K562 (cell line): ENCODE results near the gene SF3B1. TPM values are rescaled to one million over a fixed set of nuclear protein-coding genes. Genes with fewer than 3 reads are reported as not detected.

Experiments
- BCL6 ChIP-seq: fragments of 250-450 bp; sonication (Bioruptor Pico); IDR thresholded peaks from 2 replicates; pipeline ENCODE4 v1.4.0; 2020
- HNRNPH1 ChIP-seq: fragments of 200-400 bp; formaldehyde crosslinking; optimal IDR thresholded peaks from 2 replicates; pipeline ENCODE3; 2017; ENCODE audit warnings: low read depth, mild to moderate bottlenecking, low read length, moderate library complexity
- MCM3 ChIP-seq: fragments of 450-650 bp; IDR thresholded peaks from 2 replicates; pipeline ENCODE4 v1.6.1; 2016
- MCM7 ChIP-seq, 2 experiments: fragments of 450-650 bp; IDR thresholded peaks; 2 replicates each; pipeline ENCODE4 v1.6.1; 2016 to 2018
- POLR3A ChIP-seq: IDR thresholded peaks from 2 replicates; pipeline ENCODE4 v1.6.1; 2011; ENCODE audit warnings: borderline replicate concordance, mild to moderate bottlenecking, moderate library complexity; ENCODE audit not compliant: insufficient read length, insufficient read depth; ENCODE audit errors: extremely low read depth
- RBM22 ChIP-seq: fragments of 200-400 bp; formaldehyde crosslinking; IDR thresholded peaks from 2 replicates; pipeline ENCODE4 v1.6.1; 2018; ENCODE audit warnings: low read length, low read depth; ENCODE audit not compliant: poor library complexity, severe bottlenecking
- RUNX1 ChIP-seq: sonication (generic); IDR thresholded peaks from 2 replicates; pipeline ENCODE4 v1.6.1; 2016; ENCODE audit warnings: antibody characterized with exemption, low read depth
- SMAD1 ChIP-seq: fragments of 150-350 bp; IDR thresholded peaks from 2 replicates; pipeline ENCODE4 v1.6.1; 2014; ENCODE audit warnings: low read length, low read depth; ENCODE audit not compliant: partially characterized antibody
- SRSF3 ChIP-seq: fragments of 200-400 bp; formaldehyde crosslinking; IDR thresholded peaks from 2 replicates; pipeline ENCODE4 v1.6.1; 2016; ENCODE audit warnings: mild to moderate bottlenecking, low read length, moderate library complexity; ENCODE audit not compliant: insufficient read depth
- STAT6 ChIP-seq: sonication (generic); formaldehyde crosslinking; IDR thresholded peaks from 2 replicates; pipeline ENCODE4 v1.8.1; 2023; ENCODE audit warnings: mild to moderate bottlenecking, missing genetic modification reagents
- ZNF24 ChIP-seq: fragments of 450-650 bp; IDR thresholded peaks from 2 replicates; pipeline ENCODE4 v1.6.1; 2016
- ZNF316 ChIP-seq: fragments of 450-650 bp; IDR thresholded peaks from 2 replicates; pipeline ENCODE4 v1.6.1; 2016
- ZNF449 ChIP-seq: fragments of 250-450 bp; sonication (Bioruptor Pico); IDR thresholded peaks from 2 replicates; pipeline ENCODE4 v1.8.0; 2022; ENCODE audit warnings: moderate library complexity, mild to moderate bottlenecking, inconsistent platforms
- ZNF609 ChIP-seq: sonication (generic); formaldehyde crosslinking; IDR thresholded peaks from 2 replicates; pipeline ENCODE4 v1.8.1; 2023; ENCODE audit warnings: missing genetic modification reagents, mild to moderate bottlenecking, borderline replicate concordance
- ZNF75A ChIP-seq: fragments of 450-650 bp; formaldehyde crosslinking; IDR thresholded peaks from 2 replicates; pipeline ENCODE4 v1.4.0; 2020; ENCODE audit warnings: mild to moderate bottlenecking
- polyA plus RNA-seq, 8 experiments: library from polyadenylated mRNA; depleted of rRNA in 4 of 8; stranded (reverse) in 5 of 8; unstranded in 3 of 8; fragments of >200 nt; fragmentation: Nextera tagmentation in 2 of 8; fragmentation: Illumina TruSeq in 1 of 8; extraction: Ambion mirVana in 2 of 8; extraction: Trizol in 1 of 8; gene quantifications; 2 replicates each; pipeline versions ENCODE4 v1.2.1 to v1.2.3, GENCODE V29; 2011 to 2014; ENCODE audit warnings: inconsistent platforms in 1 of 8, missing spikeins in 1 of 8
- total RNA-seq, 7 experiments: library from RNA; depleted of rRNA in 6 of 7; stranded (reverse); fragments of >200 nt in 6 of 7; fragmentation: Illumina TruSeq in 2 of 7; extraction: Trizol in 2 of 7; gene quantifications; 2 replicates each; pipeline versions ENCODE4 v1.2.1 to v1.2.3, GENCODE V29; 2011 to 2021; ENCODE audit warnings: low replicate concordance in 1 of 7

Gene SF3B1
- total and polyA plus RNA-seq, 9 of the 15 experiments (the other 6 are each of a cell fraction or from before 2014, with no cell fraction given), result 96.2 to 377 (median 177) TPM

GRCh38 chr2:197434541-197435513, at the start of gene SF3B1 (continued):
- TF ChIP-seq STAT6 (CRISPR knock-in tag) (no peak), BCL6 (0 out of 2 replicates have a peak, but pooled peaks have one; percentile 38), ZNF75A (no peak), MCM7 (IDR thresholded peaks at IDR 0.05) (no peak), HNRNPH1 (no peak), ZNF449 (CRISPR knock-in tag) (no peak), SRSF3 (0 out of 2 replicates have a peak, but pooled peaks have one; percentile 83), RUNX1 (no peak), POLR3A (no peak), MCM3 (no peak), ZNF609 (no peak), SMAD1 (peak; percentile 73), RBM22 (no peak), ZNF24 (no peak), ZNF316 (no peak)
